ENCODE measurements around the gene PRRX1. TPM values are rescaled to one million over a fixed set of nuclear protein-coding genes. Genes with fewer than 3 reads are reported as not detected.

PRRX1 gene
- total RNA-seq, 2 experiments from 2014 or later: not detected

DNA sequence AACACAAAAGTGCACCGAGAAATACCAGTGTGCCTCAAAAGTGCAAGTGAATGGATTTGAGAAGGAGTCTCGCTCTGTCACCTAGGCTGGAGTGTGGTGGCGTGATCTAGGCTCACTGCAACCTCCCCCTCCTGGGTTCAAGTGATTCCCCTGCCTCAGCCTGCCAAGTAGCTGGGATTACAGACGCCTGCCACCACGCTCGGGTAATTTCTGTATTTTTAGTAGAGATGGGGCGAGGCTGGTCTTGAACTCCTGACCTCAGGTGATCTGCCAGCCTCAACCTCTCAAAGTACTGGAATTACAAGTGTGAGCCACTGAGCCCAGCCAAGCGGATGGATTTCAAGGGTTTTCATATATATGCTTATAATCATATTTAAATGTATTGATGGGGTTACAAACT is 35.8 kb downstream of the PRRX1 start:
- Mint-ChIP-seq H3K9me3 (no peaks in the 10 kb centered on the region), H3K36me3 (ENCODE audit: low read depth) (no peaks in the 10 kb centered on the region), H3K4me1 (ENCODE audit: low read depth) (no peaks in the 10 kb centered on the region), H3K27me3 (peaks cover 12% of the 10 kb centered on the region), H3K4me3 (no peak overlapping the region), H3K27ac (no peak overlapping the region)
- DNase-seq (no peak), ATAC-seq (no peak)
- no peak for TF ChIP-seq CTCF (IDR thresholded peaks at IDR 0.05)
- CTCF ChIA-PET: interaction anchor here (2.6 kb wide), 1 partner anchor 10 kb away, joined by 13 read pairs; no protein-coding TSS in a partner anchor
- intact Hi-C loops (cut with micrococcal nuclease): loop anchor here (10.0 kb wide), 1 partner anchor 225 kb away; no protein-coding TSS in a partner anchor
- POLR2A ChIA-PET: no interaction called here

GRCh38 chr1:170700842-170701615 is 37.1 kb downstream of the PRRX1 start:
- no peak for TF ChIP-seq CTCF (IDR thresholded peaks at IDR 0.05)
- POLR2A ChIA-PET: no interaction called here
- CTCF ChIA-PET: interaction anchor here (1.7 kb wide), 1 partner anchor 11 kb away, joined by 10 read pairs; no protein-coding TSS in a partner anchor
- DNase-seq (no peak), ATAC-seq (no peak)
- no peaks in the 10 kb centered on the region for H3K4me1 Mint-ChIP-seq (ENCODE audit: low read depth)
- peaks cover 9% of the 10 kb centered on the region for H3K27me3 Mint-ChIP-seq
- H3K27ac Mint-ChIP-seq: no peak overlapping the region
- H3K36me3 Mint-ChIP-seq (ENCODE audit: low read depth): no peaks in the 10 kb centered on the region
- no peaks in the 10 kb centered on the region for H3K9me3 Mint-ChIP-seq
- intact Hi-C loops (cut with micrococcal nuclease): no loop called here
- no peak overlapping the region for H3K4me3 Mint-ChIP-seq

GRCh38 chr1:170701962-170702361 is 38.0 kb downstream of the PRRX1 start:
- ATAC-seq: no peak
- no peak overlapping the region for H3K27ac Mint-ChIP-seq
- TF ChIP-seq CTCF (IDR thresholded peaks at IDR 0.05): no peak
- H3K36me3 Mint-ChIP-seq (ENCODE audit: low read depth): no peaks in the 10 kb centered on the region
- no peak for DNase-seq
- no peaks in the 10 kb centered on the region for H3K9me3 Mint-ChIP-seq
- intact Hi-C loops (cut with micrococcal nuclease): no loop called here
- no peaks in the 10 kb centered on the region for H3K4me1 Mint-ChIP-seq (ENCODE audit: low read depth)
- ChIA-PET POLR2A (no interaction called here), CTCF (no interaction called here)
- peaks cover 6% of the 10 kb centered on the region for H3K27me3 Mint-ChIP-seq
- H3K4me3 Mint-ChIP-seq: no peak overlapping the region

DNA sequence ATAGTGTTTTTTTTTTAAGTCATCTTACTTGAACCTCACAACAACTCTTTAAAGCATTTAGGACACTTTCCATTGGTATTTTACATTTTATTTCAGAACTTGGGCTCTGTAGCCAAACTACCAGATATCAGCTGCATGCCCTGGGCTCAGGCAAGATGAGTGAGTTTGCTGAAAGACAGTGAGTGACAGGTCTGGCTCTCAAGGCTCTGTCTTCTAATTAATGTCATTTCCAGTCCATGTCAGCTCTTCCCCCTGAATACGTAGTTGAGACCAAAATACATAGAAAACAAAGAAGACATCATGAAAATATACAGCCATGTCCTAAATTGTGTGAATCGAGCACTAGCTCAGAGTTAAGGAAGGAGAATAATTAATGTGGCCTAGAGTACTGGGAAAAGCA is 39.7 kb downstream of the PRRX1 start:
- CTCF ChIA-PET: no interaction called here

More for the DNA sequence above, 39.7 kb downstream of the PRRX1 start:
- Mint-ChIP-seq H3K4me3 (no peak overlapping the region), H3K27me3 (peaks cover 8% of the 10 kb centered on the region), H3K4me1 (ENCODE audit: low read depth) (no peaks in the 10 kb centered on the region), H3K9me3 (no peaks in the 10 kb centered on the region), H3K36me3 (ENCODE audit: low read depth) (no peaks in the 10 kb centered on the region), H3K27ac (no peak overlapping the region)
- intact Hi-C loops (cut with micrococcal nuclease): no loop called here
- POLR2A ChIA-PET: no interaction called here
- no peak for TF ChIP-seq CTCF (IDR thresholded peaks at IDR 0.05)
- DNase-seq (no peak), ATAC-seq (no peak)
